ENCODE measurements around the gene MRPL57. TPM values are rescaled to one million over a fixed set of nuclear protein-coding genes. Genes with fewer than 3 reads are reported as not detected.
"Not testable (repeated sequence)": the region's sequence is repeated elsewhere in the genome, so short reads cannot be mapped to it uniquely, and the experiment has no call there.

MRPL57 gene
- 22.3 TPM for total RNA-seq
- long read RNA-seq, transcript MRPL57-201 (2 exons, 2,246 nt), result major isoform, 55 of 61 reads
- long read RNA-seq, partial matches to known transcripts, result 0 of 61 reads
- long read RNA-seq, other reads (novel, unspliced or antisense), result 6 of 61 reads

GRCh38 chr13:21176215-21176981 lies at the start of gene MRPL57, which contains the start of gene SKA3:
Gene MRPL57, plus strand, starts transcription at chr13:21176658. Its CDS starts 259 bp downstream, at chr13:21176917.
Gene SKA3, minus strand, starts transcription at chr13:21176552. Its CDS starts 75 bp downstream, at chr13:21176477.
- intact Hi-C loops (cut with DNase I), result loop anchor here (5.0 kb wide), 2 partner anchors 234 to 301 kb away; no protein-coding TSS in a partner anchor
- DNase-seq (ENCODE audit: missing footprints), result peak; percentile 95
- peak; percentile 97 for ATAC-seq

- ATAC-seq (no peak), DNase-seq (ENCODE audit: missing footprints) (no peak)
- intact Hi-C loops (cut with DNase I), result no loop called here
Observed at GRCh38 chr13:21130116-21130515, 46.3 kb upstream of the MRPL57 start.

GRCh38 chr13:21133077-21133476 lies 43.4 kb upstream of the MRPL57 start:
- no peak for DNase-seq (ENCODE audit: missing footprints)
- ATAC-seq, result no peak
- intact Hi-C loops (cut with DNase I), result no loop called here

- DNase-seq (ENCODE audit: missing footprints) (no peak), ATAC-seq (no peak)
- intact Hi-C loops (cut with DNase I), result no loop called here
Observed at GRCh38 chr13:21134475-21134874, 42.0 kb upstream of the MRPL57 start.

GRCh38 chr13:21135833-21136232 lies 40.6 kb upstream of the MRPL57 start:
- ATAC-seq; DNase-seq (ENCODE audit: missing footprints); intact Hi-C loops (cut with DNase I): not testable (repeated sequence)

GRCh38 chr13:21137696-21138095 lies 38.8 kb upstream of the MRPL57 start:
- no peak for ATAC-seq
- intact Hi-C loops (cut with DNase I), result no loop called here

GRCh38 chr13:21138561-21138960 lies 37.9 kb upstream of the MRPL57 start:
- intact Hi-C loops (cut with DNase I), result no loop called here
- no peak for ATAC-seq
- no peak for DNase-seq (ENCODE audit: missing footprints)

More at GRCh38 chr13:21137696-21138095, 38.8 kb upstream of the MRPL57 start:
- DNase-seq (ENCODE audit: missing footprints), result no peak

GRCh38 chr13:21139374-21139773 lies 37.1 kb upstream of the MRPL57 start:
- DNase-seq (ENCODE audit: missing footprints) (no peak), ATAC-seq (no peak)
- intact Hi-C loops (cut with DNase I), result no loop called here

- ATAC-seq (no peak), DNase-seq (ENCODE audit: missing footprints) (no peak)
- intact Hi-C loops (cut with DNase I), result no loop called here
Observed at GRCh38 chr13:21142766-21143165, 33.7 kb upstream of the MRPL57 start.

- no peak for DNase-seq (ENCODE audit: missing footprints)
- no peak for ATAC-seq
Observed at GRCh38 chr13:21147827-21148226, 28.6 kb upstream of the MRPL57 start.

GRCh38 chr13:21148557-21149258 lies 27.8 kb upstream of the MRPL57 start:
- ATAC-seq (no peak), DNase-seq (ENCODE audit: missing footprints) (no peak)
- intact Hi-C loops (cut with DNase I), result no loop called here

More at GRCh38 chr13:21147827-21148226, 28.6 kb upstream of the MRPL57 start:
- intact Hi-C loops (cut with DNase I), result no loop called here

GRCh38 chr13:21149568-21149967 lies 26.9 kb upstream of the MRPL57 start:
- intact Hi-C loops (cut with DNase I), result no loop called here
- ATAC-seq (peak; percentile 48), DNase-seq (ENCODE audit: missing footprints) (no peak)

GRCh38 chr13:21150013-21150412 lies 26.4 kb upstream of the MRPL57 start:
- no peak for DNase-seq (ENCODE audit: missing footprints)
- ATAC-seq, result no peak

GRCh38 chr13:21152251-21152899 lies 24.1 kb upstream of the MRPL57 start:
- ATAC-seq (no peak), DNase-seq (ENCODE audit: missing footprints) (no peak)
- intact Hi-C loops (cut with DNase I), result no loop called here

More at GRCh38 chr13:21150013-21150412, 26.4 kb upstream of the MRPL57 start:
- intact Hi-C loops (cut with DNase I), result no loop called here

- no peak for ATAC-seq
- intact Hi-C loops (cut with DNase I), result no loop called here
- no peak for DNase-seq (ENCODE audit: missing footprints)
Observed at GRCh38 chr13:21164631-21165030, 11.8 kb upstream of the MRPL57 start.

- intact Hi-C loops (cut with DNase I); ATAC-seq; DNase-seq (ENCODE audit: missing footprints): not testable (repeated sequence)
Observed at GRCh38 chr13:21165606-21166005, 10.9 kb upstream of the MRPL57 start.

GRCh38 chr13:21171420-21171819 lies 5.0 kb upstream of the MRPL57 start:
- DNase-seq (ENCODE audit: missing footprints), result no peak
- intact Hi-C loops (cut with DNase I), result no loop called here
- no peak for ATAC-seq

- intact Hi-C loops (cut with DNase I); DNase-seq (ENCODE audit: missing footprints); ATAC-seq: not testable (repeated sequence)
Observed at GRCh38 chr13:21173767-21174166, 2.7 kb upstream of the MRPL57 start.

- no peak for ATAC-seq
- intact Hi-C loops (cut with DNase I), result loop anchor here (5.0 kb wide), 2 partner anchors 233 to 302 kb away; no protein-coding TSS in a partner anchor
- no peak for DNase-seq (ENCODE audit: missing footprints)
Observed at GRCh38 chr13:21175656-21176214, 723 bp upstream of the MRPL57 start.

Data from Right ventricle myocardium inferior (tissue), 1 donor.